Measurements from ENCODE around the gene TAGLN2. TPM values are rescaled to one million over a fixed set of nuclear protein-coding genes. Genes with fewer than 3 reads are reported as not detected.

TAGLN2 gene
- total RNA-seq, 1 experiment from 2014 or later, result 66.9 TPM

DNA sequence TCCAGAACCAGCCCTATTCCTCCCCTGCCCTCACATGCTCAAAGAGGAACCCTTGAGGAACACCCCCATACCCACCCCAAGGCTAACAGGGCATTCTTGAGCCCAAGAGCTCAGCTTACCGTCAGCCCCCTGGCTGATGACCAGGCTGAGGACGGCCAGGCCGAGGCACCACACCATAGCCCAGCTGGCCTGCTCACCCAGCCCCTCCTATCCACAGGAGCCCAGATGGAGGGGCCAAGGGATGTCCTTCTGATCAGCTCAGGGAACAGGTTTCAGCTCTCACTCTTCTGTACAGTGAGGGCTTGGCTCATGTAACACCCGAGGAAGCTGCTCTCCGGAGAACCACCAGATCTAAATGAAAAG is 18.0 kb upstream of the TAGLN2 start:
- no peaks in the 10 kb centered on the region for H3K9me3 Mint-ChIP-seq
- peaks cover 45% of the 10 kb centered on the region for H3K4me1 Mint-ChIP-seq
- ATAC-seq (no peak), DNase-seq (ENCODE audit: low spot score) (no peak)
- ChIA-PET CTCF (interaction anchor here (5.8 kb wide), 1 partner anchor 63 kb away, joined by 100 read pairs; no protein-coding TSS in a partner anchor), POLR2A (no interaction called here)
- H3K36me3 Mint-ChIP-seq, result peaks cover 5% of the 10 kb centered on the region; the same call in 1 of the 2 replicates
- no peak overlapping the region for H3K27ac Mint-ChIP-seq
- no peak overlapping the region for H3K4me3 Mint-ChIP-seq
- no peaks in the 10 kb centered on the region for H3K27me3 Mint-ChIP-seq (ENCODE audit: low read depth)
- TF ChIP-seq ATF1 (CRISPR knock-in tag; IDR thresholded peaks at IDR 0.05) (no peak), HMGXB4 (CRISPR knock-in tag; IDR thresholded peaks at IDR 0.05) (no peak), ARID4B (CRISPR knock-in tag; IDR thresholded peaks at IDR 0.05; ENCODE audit: borderline replicate concordance) (no peak), HMGA2 (CRISPR knock-in tag; IDR thresholded peaks at IDR 0.05) (no peak), IRF1 (CRISPR knock-in tag; IDR thresholded peaks at IDR 0.05) (no peak), AR (CRISPR knock-in tag; IDR thresholded peaks at IDR 0.05) (no peak), SMAD3 (CRISPR knock-in tag; IDR thresholded peaks at IDR 0.05; ENCODE audit: borderline replicate concordance) (no peak), ATF3 (CRISPR knock-in tag; conservative IDR thresholded peaks at IDR 0.05) (no peak), NR3C1 (CRISPR knock-in tag; conservative IDR thresholded peaks at IDR 0.05; ENCODE audit: low read depth) (no peak), ZNF121 (CRISPR knock-in tag; IDR thresholded peaks at IDR 0.05) (no peak), RORB (CRISPR knock-in tag; IDR thresholded peaks at IDR 0.05) (no peak), ZNF317 (CRISPR knock-in tag; IDR thresholded peaks at IDR 0.05; ENCODE audit: borderline replicate concordance, low read depth) (no peak), TEAD4 (CRISPR knock-in tag; IDR thresholded peaks at IDR 0.05) (no peak), RELA (CRISPR knock-in tag; IDR thresholded peaks at IDR 0.05; ENCODE audit: borderline replicate concordance) (no peak), GTF2I (CRISPR knock-in tag; conservative IDR thresholded peaks at IDR 0.05) (no peak), TP53 (CRISPR knock-in tag; IDR thresholded peaks at IDR 0.05) (no peak)
- TF ChIP-seq, protein P1, sequence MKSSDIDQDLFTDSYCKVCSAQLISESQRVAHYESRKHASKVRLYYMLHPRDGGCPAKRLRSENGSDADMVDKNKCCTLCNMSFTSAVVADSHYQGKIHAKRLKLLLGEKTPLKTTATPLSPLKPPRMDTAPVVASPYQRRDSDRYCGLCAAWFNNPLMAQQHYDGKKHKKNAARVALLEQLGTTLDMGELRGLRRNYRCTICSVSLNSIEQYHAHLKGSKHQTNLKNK (CRISPR knock-in tag; IDR thresholded peaks at IDR 0.05), result no peak
- TF ChIP-seq, protein P2, sequence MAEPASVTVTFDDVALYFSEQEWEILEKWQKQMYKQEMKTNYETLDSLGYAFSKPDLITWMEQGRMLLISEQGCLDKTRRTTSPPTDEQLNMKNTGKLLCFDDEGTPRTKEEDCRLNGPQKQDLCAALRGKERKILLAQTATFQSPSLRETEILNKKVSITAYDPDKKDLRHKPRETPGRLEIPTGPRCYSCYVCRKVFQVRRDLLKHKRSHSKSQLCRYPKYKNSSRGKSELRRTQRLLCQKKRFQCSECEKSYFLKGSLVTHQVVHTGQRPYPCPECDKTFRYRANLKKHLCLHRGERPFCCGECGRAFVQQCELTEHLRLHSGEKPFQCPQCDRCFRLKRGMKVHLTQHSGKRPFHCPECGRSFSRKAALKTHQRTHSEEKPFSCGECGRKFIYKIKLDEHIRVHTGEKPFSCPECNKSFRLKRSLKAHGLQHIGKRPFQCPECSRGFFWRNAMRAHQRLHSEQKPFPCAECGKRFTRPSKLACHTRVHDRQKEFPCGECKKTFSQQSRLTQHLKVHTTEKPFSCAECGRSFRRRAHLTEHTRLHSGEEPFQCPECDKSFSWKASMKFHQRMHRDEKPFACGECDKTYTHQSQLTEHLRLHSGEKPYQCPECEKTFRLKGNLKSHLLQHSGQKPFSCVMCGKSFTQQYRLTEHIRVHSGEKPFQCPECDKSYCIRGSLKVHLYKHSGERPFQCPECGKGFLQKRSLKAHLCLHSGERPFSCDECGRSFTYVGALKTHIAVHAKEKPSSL (CRISPR knock-in tag; conservative IDR thresholded peaks at IDR 0.05), result no peak
